SK-N-SH (cell line): ENCODE data around the gene BRME1.

ENCODE experiments used
- CHD2 ChIP-seq: fragments of 150-350 bp; IDR thresholded peaks from 2 replicates; pipeline ENCODE4 v1.6.1; 2018; ENCODE audit warnings: low read length; ENCODE audit not compliant: partially characterized antibody
- CTCF ChIP-seq: fragments of 200-600 bp; sonication (generic); IDR thresholded peaks from 2 replicates; pipeline ENCODE4 v1.6.1; 2017; ENCODE audit warnings: antibody characterized with exemption, mild to moderate bottlenecking, moderate library complexity
- EP300 ChIP-seq, 2 experiments: IDR thresholded peaks; 2 replicates each; pipeline versions ENCODE4 v1.4.0 to v1.6.1; 2012; ENCODE audit warnings: borderline replicate concordance in 1 of 2, low read depth in 1 of 2, low read length in 1 of 2
- EZH2phosphoT487 ChIP-seq: fragments of 200-600 bp; sonication (generic); IDR thresholded peaks from 2 replicates; pipeline ENCODE4 v1.6.1; 2017; ENCODE audit warnings: low read depth, mixed run types, mild to moderate bottlenecking, antibody characterized with exemption, moderate library complexity, borderline replicate concordance
- GABPA ChIP-seq: IDR thresholded peaks from 2 replicates; pipeline ENCODE4 v1.4.0; 2012; ENCODE audit warnings: low read depth, mild to moderate bottlenecking
- IRF3 ChIP-seq: fragments of 150-350 bp; IDR thresholded peaks from 2 replicates; pipeline ENCODE4 v1.6.1; 2016; ENCODE audit warnings: mild to moderate bottlenecking, low read depth, low read length
- MAX ChIP-seq: IDR thresholded peaks from 2 replicates; pipeline ENCODE4 v1.4.0; 2012; ENCODE audit warnings: low read depth
- NFIC ChIP-seq: IDR thresholded peaks from 2 replicates; pipeline ENCODE4 v1.4.0; 2012; ENCODE audit warnings: borderline replicate concordance
- NRF1 ChIP-seq: IDR thresholded peaks from 2 replicates; pipeline ENCODE4 v1.6.1; 2012; ENCODE audit warnings: low read depth, mild to moderate bottlenecking, low read length
- RXRA ChIP-seq: IDR thresholded peaks from 2 replicates; pipeline ENCODE4 v1.4.0; 2012; ENCODE audit warnings: low read depth, mild to moderate bottlenecking, borderline replicate concordance
- SIN3A ChIP-seq: IDR thresholded peaks from 2 replicates; pipeline ENCODE4 v1.6.1; 2012; ENCODE audit warnings: low read depth, mild to moderate bottlenecking, low read length, moderate library complexity, borderline replicate concordance
- YY1 ChIP-seq: IDR thresholded peaks from 2 replicates; pipeline ENCODE4 v1.4.0; 2012; ENCODE audit warnings: low read depth, mild to moderate bottlenecking

GRCh38 chr19:13842291-13843103 lies 63.4 kb downstream of the BRME1 start:
- TF ChIP-seq IRF3 (no peak), CTCF (no peak), NRF1 (no peak), EP300 (IDR thresholded peaks at IDR 0.05; ENCODE audit: borderline replicate concordance in 1 of 2, low read depth in 1 of 2, low read length in 1 of 2) (no peak), NFIC (no peak), RXRA (no peak), GABPA (no peak), YY1 (no peak), CHD2 (no peak), EZH2phosphoT487 (no peak), SIN3A (no peak; the same call in 1 of the 2 replicates), MAX (peak; percentile 9; the same call in 1 of the 2 replicates)
